Subcutaneous abdominal adipose tissue (tissue), 5 donors: ENCODE data around the gene TRDN.
"Not testable (repeated sequence)": the region's sequence is repeated elsewhere in the genome, so short reads cannot be mapped to it uniquely, and the experiment has no call there.

Experiments
- H3K27ac ChIP-seq: one replicate; pipeline ENCODE4 v1.7.0; 2013; ENCODE audit warnings: low read depth, mild to moderate bottlenecking, inconsistent platforms, low read length, moderate library complexity
- H3K27me3 ChIP-seq, 5 donors: one replicate each; pipeline ENCODE4 v1.7.0; 2013; ENCODE audit warnings: low read length in 5 of 5, inconsistent platforms in 1 of 5; ENCODE audit not compliant: control insufficient read depth in 5 of 5, insufficient read depth in 4 of 5
- H3K36me3 ChIP-seq, 5 donors: one replicate each; pipeline ENCODE4 v1.7.0; 2013; ENCODE audit warnings: low read length in 5 of 5; ENCODE audit not compliant: control insufficient read depth in 5 of 5, insufficient read depth in 5 of 5
- H3K4me1 ChIP-seq, 5 donors: one replicate each; pipeline ENCODE4 v1.7.0; 2013; ENCODE audit warnings: low read length in 5 of 5, mild to moderate bottlenecking in 3 of 5, moderate library complexity in 1 of 5; ENCODE audit not compliant: control insufficient read depth in 5 of 5, insufficient read depth in 5 of 5
- H3K4me3 ChIP-seq, 5 donors: one replicate each; pipeline ENCODE4 v1.7.0; 2013; ENCODE audit warnings: low read length in 5 of 5, low read depth in 1 of 5
- H3K9ac ChIP-seq, 5 donors: one replicate each; pipeline ENCODE4 v1.7.0; 2013; ENCODE audit warnings: low read length in 5 of 5, mild to moderate bottlenecking in 4 of 5, moderate library complexity in 3 of 5
- H3K9me3 ChIP-seq, 5 donors: one replicate each; pipeline ENCODE4 v1.7.0; 2013; ENCODE audit warnings: low read length in 5 of 5; ENCODE audit not compliant: control insufficient read depth in 5 of 5
- donor health status: healthy.
- donor health status: healthy.
- donor health status: healthy.
- donor health status: healthy.
- donor health status: healthy.

The TRDN gene

DNA sequence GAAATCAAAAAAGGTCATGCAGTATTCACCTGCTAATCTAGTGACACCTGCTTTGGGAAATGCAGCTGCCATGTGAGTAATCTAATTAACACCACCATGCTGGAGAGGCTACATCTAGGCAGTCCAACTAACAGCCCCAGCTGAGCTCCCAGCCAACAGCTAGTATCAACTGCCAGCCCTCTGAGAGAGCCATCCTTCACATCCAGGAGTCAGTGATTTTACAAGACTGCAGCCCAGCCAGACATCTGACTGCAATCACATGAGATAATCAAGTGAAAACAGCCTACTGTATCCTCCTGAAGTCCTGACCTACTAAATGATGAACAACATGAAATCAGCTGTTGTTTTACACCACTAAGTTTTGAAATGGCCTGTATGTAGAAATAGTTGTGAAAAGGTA, 298.4 kb downstream of the TRDN start:
- H3K27me3 ChIP-seq = no peaks in the 10 kb centered on the region
- H3K9me3 ChIP-seq = no peaks in the 10 kb centered on the region
- no peak overlapping the region for H3K4me3 ChIP-seq
- H3K27ac ChIP-seq = no peak overlapping the region
- H3K4me1 ChIP-seq = peaks cover 0 to under 1% (median 0%) of the 10 kb centered on the region in 5 donors
- H3K9ac ChIP-seq = no peak overlapping the region
- no peaks in the 10 kb centered on the region for H3K36me3 ChIP-seq

DNA sequence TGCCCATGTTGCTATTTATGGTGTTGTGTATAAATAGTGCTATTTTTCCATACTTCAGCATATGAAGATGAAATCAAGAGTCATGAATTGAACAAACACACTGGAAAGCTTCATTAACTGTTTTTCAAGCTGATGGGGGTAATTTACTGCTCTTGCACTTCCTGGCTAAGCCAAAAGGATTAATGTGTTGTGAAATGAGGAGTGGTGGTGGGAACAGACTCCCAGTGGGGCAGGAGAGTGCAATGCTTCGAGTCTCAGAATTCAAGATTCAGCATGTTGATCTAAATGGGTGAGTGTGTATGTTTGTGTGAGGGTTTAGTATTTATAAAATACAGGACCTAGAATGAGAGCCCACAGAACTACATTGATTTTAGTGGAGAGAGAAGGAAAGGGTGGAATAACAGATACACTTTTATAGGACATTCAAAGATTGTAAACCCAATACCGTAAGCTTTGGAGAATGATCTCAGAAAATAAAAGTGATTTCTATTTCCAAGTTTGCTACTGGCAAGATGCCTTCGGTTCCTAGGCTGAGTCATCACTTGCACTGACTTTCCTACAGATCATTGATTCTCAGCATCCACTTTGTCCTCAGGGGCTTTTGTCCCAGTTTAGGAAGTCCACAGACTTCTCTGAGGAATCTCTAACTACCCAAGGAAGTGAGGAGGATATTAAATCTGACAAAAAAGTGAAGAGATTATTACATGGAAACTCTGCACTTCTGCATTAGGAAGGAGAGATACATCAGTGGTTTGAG, 303.6 kb downstream of the TRDN start:
- H3K9ac ChIP-seq = no peak overlapping the region
- H3K36me3 ChIP-seq = no peaks in the 10 kb centered on the region
- H3K4me3 ChIP-seq = no peak overlapping the region
- no peaks in the 10 kb centered on the region for H3K9me3 ChIP-seq
- no peaks in the 10 kb centered on the region for H3K27me3 ChIP-seq
- H3K27ac ChIP-seq = no peak overlapping the region
- H3K4me1 ChIP-seq = peaks cover 0 to 6% (median 3%) of the 10 kb centered on the region in 5 donors

DNA sequence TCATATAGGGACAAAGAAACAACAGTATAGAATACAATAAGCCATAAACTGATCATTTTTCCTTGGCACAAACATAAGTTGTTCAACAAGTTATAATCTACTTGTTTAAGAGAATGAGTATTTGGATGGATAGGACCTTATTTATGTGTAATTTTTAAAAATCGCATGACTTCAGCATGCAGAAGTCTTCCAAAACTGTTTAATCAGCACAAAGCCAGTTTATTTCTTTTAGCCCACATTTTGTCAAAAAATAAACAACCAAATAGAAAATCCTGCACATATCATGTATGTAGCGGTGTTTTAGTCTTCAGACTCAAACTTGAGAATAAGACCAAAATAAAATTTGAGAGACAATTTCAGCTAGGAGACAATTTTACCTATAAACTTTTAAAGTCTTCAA, 304.7 kb downstream of the TRDN start:
- peaks cover 0 to 6% (median 3%) of the 10 kb centered on the region in 5 donors for H3K4me1 ChIP-seq
- H3K4me3 ChIP-seq = no peak overlapping the region
- no peaks in the 10 kb centered on the region for H3K27me3 ChIP-seq
- H3K9me3 ChIP-seq = no peaks in the 10 kb centered on the region
- H3K27ac ChIP-seq = no peak overlapping the region
- no peaks in the 10 kb centered on the region for H3K36me3 ChIP-seq
- H3K9ac ChIP-seq = no peak overlapping the region

DNA sequence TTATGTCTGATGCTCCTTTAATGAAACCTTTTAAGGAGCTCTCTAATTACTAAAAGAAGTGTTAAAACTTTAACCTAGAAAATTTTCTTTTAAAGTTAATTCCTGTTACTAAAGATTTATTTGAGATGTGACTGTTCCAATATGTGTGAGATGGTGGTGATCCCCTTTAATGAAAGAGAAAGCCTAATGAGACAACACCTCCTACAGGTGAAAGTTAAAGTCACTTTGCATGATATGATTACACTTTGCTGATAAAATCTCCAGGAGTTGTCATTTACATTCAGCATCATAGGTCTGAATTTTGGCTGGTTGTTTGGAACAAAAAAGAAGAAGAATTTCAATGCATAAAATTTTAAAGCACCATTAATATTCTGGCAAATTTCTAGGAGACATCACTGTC, 307.4 kb downstream of the TRDN start:
- H3K27ac ChIP-seq = no peak overlapping the region
- H3K9ac ChIP-seq = no peak overlapping the region
- H3K36me3 ChIP-seq = no peaks in the 10 kb centered on the region
- peaks cover 0 to 6% (median 3%) of the 10 kb centered on the region in 5 donors for H3K4me1 ChIP-seq
- no peaks in the 10 kb centered on the region for H3K9me3 ChIP-seq
- H3K27me3 ChIP-seq = no peaks in the 10 kb centered on the region
- no peak overlapping the region for H3K4me3 ChIP-seq

DNA sequence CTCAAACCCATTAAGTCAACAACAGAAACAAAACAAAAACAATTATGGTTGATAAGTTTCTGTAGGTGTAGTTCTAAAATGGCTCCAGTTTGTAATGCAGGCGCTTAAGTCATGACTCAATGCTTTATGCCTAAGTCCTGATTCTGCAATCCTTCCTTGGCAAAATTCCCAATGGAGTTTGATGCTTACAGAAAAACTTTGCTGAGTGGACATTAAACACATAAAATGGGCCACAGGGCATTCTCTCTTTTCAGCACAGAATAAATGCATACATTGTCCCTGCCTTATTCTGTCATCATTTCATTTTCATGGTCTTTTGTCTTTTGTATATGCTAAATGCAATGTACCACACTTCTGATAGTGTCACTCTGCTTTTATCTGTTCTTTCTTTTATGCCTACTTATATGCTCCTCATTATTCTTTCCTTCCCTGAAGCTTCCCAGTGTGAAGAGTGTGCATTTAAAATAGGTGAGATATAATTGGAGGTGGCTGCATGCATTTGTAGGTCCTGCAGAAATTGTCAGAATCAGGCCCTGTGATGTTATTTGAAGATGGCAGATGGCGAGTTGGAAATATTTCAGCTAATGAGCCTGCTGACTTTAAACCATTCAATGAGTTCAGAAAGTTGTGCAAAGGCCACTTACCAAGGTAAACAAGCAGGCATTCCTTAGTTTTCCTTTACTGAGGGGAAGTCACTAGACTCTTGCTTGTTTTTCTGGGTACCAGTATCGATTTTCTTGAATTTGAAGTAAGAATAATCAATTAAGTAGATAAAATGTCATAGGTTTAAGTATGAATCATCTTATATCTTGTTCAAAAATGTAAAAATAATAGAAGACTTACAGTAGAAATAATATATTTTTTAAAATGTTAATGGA, 313.1 kb downstream of the TRDN start:
- no peak overlapping the region for H3K4me3 ChIP-seq
- no peak overlapping the region for H3K27ac ChIP-seq
- no peaks in the 10 kb centered on the region for H3K27me3 ChIP-seq
- H3K9me3 ChIP-seq = no peaks in the 10 kb centered on the region
- peaks cover 0 to 4% (median 0%) of the 10 kb centered on the region in 5 donors for H3K4me1 ChIP-seq
- H3K36me3 ChIP-seq = no peaks in the 10 kb centered on the region
- no peak overlapping the region for H3K9ac ChIP-seq

DNA sequence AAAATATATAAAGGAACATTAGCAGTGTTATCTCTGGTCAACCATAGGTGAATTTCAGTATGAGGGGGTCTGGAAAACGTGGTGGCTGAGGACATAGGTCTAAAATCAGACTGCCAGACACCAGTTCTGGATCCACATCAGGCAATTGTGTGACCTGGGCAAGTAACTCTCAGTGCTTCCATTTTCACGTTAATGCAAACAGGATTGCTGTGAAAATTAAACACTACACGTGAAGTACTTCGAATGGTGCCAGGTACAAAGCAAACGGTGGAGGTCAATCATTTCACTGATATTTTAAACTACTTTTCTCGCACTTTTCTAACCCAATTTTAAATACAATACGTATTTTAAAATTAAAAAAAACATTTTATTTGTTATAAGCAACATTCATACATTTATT, 315.7 kb downstream of the TRDN start:
- Histone ChIP-seq H3K4me3 (no peak overlapping the region), H3K27ac (no peak overlapping the region), H3K4me1 (peaks cover 0 to 4% (median 0%) of the 10 kb centered on the region in 5 donors), H3K27me3 (no peaks in the 10 kb centered on the region), H3K36me3 (no peaks in the 10 kb centered on the region), H3K9me3 (no peaks in the 10 kb centered on the region), H3K9ac (no peak overlapping the region)

DNA sequence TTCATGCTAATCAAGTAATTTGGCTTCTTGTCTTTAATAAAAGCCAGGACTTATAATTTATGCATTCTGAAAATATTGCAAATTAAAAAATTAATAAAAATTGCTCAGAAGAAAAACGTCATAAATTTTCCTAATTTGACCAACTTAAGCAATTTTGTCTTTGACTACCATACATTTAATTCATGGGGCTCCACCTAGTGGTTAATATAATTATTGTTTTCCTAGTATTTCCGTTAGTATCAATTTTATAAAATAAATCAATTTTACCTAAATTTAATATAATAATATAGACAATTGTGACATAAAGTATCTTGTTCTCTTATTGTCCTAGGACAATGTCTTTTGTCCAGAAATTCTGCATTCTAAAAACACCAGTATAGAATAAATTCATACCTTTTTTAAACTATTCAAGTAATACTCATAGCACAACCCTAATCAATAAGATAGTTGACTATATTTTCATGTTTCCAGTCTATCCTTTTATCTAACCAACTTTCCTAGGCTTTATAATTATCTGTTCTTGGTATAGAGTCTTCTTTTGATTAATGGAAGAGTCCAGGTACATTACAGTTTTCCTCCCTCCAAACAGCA, 319.9 kb downstream of the TRDN start:
- Histone ChIP-seq H3K4me1 (no peaks in the 10 kb centered on the region), H3K27ac (no peak overlapping the region), H3K36me3 (no peaks in the 10 kb centered on the region), H3K4me3 (no peak overlapping the region), H3K27me3 (no peaks in the 10 kb centered on the region), H3K9ac (no peak overlapping the region), H3K9me3 (peaks cover 0 to 4% (median 0%) of the 10 kb centered on the region in 5 donors)

DNA sequence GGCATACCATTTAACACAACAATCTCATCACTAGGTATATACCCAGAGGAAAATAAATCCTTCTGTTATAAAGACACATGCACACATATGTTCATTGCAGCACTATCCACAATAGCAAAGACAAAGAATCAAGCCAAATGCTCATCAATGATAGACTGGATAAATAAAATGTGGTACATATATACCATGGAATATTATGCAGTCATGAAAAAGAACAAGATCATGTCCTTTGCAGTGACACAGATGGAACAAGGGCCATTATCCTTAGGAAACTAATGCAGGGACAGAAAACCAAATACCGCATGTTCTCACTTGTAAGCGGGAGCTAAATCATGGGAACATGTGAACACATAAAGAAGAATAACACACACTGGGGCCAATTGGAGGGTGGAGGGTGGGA, 322.3 kb downstream of the TRDN start:
- H3K36me3 ChIP-seq = not testable (repeated sequence)

DNA sequence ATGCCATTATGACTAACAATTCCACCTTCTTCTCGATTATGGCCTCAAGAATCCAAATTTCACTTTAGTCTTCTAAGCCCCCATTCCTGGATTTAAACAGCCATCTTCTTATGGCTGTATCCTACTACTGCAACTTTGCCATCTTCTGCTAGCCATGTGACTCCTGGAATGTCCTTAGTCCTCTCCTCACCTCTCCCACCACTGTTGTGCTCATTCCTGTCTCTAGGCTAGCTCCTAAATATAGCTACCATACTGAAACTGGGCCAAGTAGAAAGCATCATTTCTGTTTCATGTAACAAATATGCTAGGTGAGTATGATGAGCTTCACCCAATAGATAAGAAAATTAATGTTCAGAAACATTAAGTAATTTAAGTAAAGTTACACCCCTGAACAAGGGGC, 327.6 kb downstream of the TRDN start:
- Histone ChIP-seq H3K4me3 (no peak overlapping the region), H3K9ac (no peak overlapping the region), H3K27ac (no peak overlapping the region), H3K9me3 (no peaks in the 10 kb centered on the region), H3K27me3 (no peaks in the 10 kb centered on the region), H3K4me1 (no peaks in the 10 kb centered on the region), H3K36me3 (no peaks in the 10 kb centered on the region)

More for the DNA sequence above, 322.3 kb downstream of the TRDN start:
- not testable (repeated sequence) for H3K27ac ChIP-seq, H3K27me3 ChIP-seq, H3K9me3 ChIP-seq, H3K4me3 ChIP-seq, H3K9ac ChIP-seq, H3K4me1 ChIP-seq

DNA sequence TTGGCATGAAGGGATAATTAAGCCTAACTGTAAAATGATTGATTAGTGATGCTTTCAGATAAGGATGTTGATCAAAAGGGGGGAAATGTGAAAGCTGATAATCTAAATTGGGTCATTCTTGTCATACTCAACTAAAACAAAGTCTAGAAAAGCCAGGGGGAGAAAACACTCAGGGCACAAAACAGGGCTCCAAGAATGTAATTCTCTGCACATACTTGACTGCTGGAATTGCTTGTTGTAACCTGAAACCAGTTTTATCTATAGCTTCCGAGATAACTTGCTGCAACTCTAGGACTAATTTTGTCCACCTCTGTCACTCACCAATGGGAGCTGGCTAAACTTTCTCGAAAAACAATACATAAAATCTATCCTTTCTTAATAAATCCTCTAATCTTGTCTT, 330.4 kb downstream of the TRDN start:
- no peaks in the 10 kb centered on the region for H3K36me3 ChIP-seq
- H3K27ac ChIP-seq = no peak overlapping the region
- no peaks in the 10 kb centered on the region for H3K9me3 ChIP-seq
- H3K27me3 ChIP-seq = no peaks in the 10 kb centered on the region
- no peaks in the 10 kb centered on the region for H3K4me1 ChIP-seq
- no peak overlapping the region for H3K4me3 ChIP-seq
- no peak overlapping the region for H3K9ac ChIP-seq
